IPS-20b (cell line): Measurements from ENCODE around the gene UGT1A9.

ENCODE experiments used
- H3K27ac ChIP-seq: one replicate; pipeline ENCODE4 v1.5.1; 2013; ENCODE audit warnings: low read length
- H3K27me3 ChIP-seq: 2 replicates; pipeline ENCODE4 v1.6.1; 2013; ENCODE audit warnings: mild to moderate bottlenecking, low read length, inconsistent platforms; ENCODE audit not compliant: insufficient read depth
- H3K36me3 ChIP-seq: 2 replicates; pipeline ENCODE4 v1.6.1; 2013; ENCODE audit warnings: low read depth, mild to moderate bottlenecking, inconsistent platforms, low read length, moderate library complexity; ENCODE audit not compliant: insufficient read depth
- H3K4me1 ChIP-seq: 2 replicates; pipeline ENCODE4 v1.6.1; 2013; ENCODE audit warnings: mild to moderate bottlenecking, control low read depth, inconsistent platforms, low read length, moderate library complexity; ENCODE audit not compliant: insufficient read depth
- H3K4me3 ChIP-seq: 2 replicates; pipeline ENCODE4 v1.5.1; 2013; ENCODE audit warnings: mild to moderate bottlenecking, low read length, inconsistent platforms
- H3K9ac ChIP-seq: 2 replicates; pipeline ENCODE4 v1.6.1; 2013; ENCODE audit warnings: low read depth, mild to moderate bottlenecking, inconsistent platforms, low read length, moderate library complexity
- H3K9me3 ChIP-seq: 2 replicates; pipeline ENCODE4 v1.6.1; 2013; ENCODE audit warnings: mild to moderate bottlenecking, low read depth, low read length, inconsistent platforms; ENCODE audit not compliant: insufficient read depth

Gene UGT1A9

DNA sequence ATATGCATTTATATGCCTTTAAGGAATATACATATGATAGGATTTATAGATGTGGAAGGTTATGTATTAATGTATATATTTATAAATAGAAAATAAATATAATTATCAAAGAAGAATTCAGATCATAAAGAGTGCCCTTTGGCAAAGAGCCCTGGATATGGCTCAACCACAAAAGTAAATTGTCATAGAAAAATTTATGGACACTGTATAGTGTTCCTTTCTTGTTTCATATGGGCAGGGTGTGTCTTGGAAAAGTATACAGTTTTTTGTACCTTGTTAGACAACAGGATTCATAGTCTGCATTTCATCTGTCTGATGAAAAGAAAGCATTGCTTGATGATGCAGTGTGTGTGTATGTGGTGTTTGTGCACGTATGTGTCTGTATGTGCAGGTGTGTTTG is 12.9 kb downstream of the UGT1A9 start:
- Histone ChIP-seq H3K4me1 (no peaks in the 10 kb centered on the region; the same call in 1 of the 2 replicates), H3K4me3 (no peak overlapping the region), H3K27me3 (no peaks in the 10 kb centered on the region), H3K36me3 (no peaks in the 10 kb centered on the region), H3K27ac (no peak overlapping the region), H3K9ac (no peak overlapping the region), H3K9me3 (no peaks in the 10 kb centered on the region)

DNA sequence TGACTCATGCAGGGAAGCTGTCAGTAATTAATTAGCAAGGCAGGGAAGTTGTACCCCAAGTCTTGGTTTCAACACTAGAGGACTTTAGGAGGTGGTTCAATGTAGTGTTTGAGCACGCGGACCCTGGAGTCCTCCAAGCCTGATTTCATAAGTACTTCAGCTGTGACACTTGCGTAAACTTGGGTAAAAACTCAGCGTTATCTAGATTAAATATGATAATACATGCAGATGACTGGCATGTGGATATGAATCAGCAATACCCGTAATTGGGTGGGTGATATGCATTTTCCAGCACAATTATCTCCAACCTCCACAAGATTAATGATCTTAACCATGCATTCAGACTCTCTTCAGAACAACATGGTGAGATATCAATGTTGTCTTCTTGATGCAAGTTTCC is 15.2 kb downstream of the UGT1A9 start:
- no peak overlapping the region for H3K4me3 ChIP-seq
- H3K27me3 ChIP-seq = no peaks in the 10 kb centered on the region
- peaks cover 3% of the 10 kb centered on the region; the same call in 1 of the 2 replicates for H3K4me1 ChIP-seq
- H3K9me3 ChIP-seq = no peaks in the 10 kb centered on the region
- no peaks in the 10 kb centered on the region for H3K36me3 ChIP-seq
- H3K27ac ChIP-seq = no peak overlapping the region
- H3K9ac ChIP-seq = no peak overlapping the region

DNA sequence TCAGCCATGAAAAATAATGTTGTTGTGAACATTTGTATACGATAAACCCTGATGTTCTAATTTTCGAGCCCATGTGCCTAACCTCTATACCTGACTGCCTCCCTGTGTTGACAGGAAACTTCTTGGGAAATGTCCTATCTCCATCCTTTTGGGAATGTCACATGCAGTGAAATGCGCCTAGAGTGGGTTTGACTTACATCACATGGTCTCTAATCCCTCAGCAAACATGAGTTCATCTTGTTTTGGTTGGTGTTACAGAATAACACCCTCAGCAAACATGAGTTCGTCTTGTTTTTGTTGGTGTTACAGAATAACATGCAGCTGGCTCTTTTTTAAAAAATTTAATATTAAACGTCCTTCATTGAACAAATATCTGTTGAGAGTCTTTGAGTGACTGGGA is 16.6 kb downstream of the UGT1A9 start:
- no peak overlapping the region for H3K9ac ChIP-seq
- no peak overlapping the region for H3K27ac ChIP-seq
- no peaks in the 10 kb centered on the region for H3K27me3 ChIP-seq
- H3K36me3 ChIP-seq = no peaks in the 10 kb centered on the region
- no peaks in the 10 kb centered on the region for H3K9me3 ChIP-seq
- peaks cover 3% of the 10 kb centered on the region; the same call in 1 of the 2 replicates for H3K4me1 ChIP-seq
- no peak overlapping the region for H3K4me3 ChIP-seq

DNA sequence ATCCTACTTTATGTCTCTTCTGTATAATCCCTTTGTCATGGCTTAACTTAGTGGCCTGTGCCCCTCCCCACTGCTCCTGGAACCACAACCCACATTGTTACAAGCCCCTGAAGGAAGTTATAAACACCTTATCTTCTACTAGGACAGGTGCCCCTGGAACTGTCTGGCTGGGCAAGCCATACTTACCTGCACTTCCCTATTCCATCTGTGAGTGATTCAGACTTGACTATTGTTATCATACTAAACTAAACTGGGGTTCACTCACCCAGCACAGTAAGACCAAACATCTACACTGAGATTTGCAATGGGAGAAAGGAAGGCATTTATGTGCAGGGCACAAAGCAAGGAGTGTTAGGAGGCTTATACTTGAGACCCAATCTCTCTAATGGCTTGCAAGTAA is 17.3 kb downstream of the UGT1A9 start:
- Histone ChIP-seq H3K4me1 (peaks cover 3% of the 10 kb centered on the region; the same call in 1 of the 2 replicates), H3K27ac (no peak overlapping the region), H3K27me3 (no peaks in the 10 kb centered on the region), H3K36me3 (no peaks in the 10 kb centered on the region), H3K9me3 (no peaks in the 10 kb centered on the region), H3K4me3 (no peak overlapping the region), H3K9ac (no peak overlapping the region)

DNA sequence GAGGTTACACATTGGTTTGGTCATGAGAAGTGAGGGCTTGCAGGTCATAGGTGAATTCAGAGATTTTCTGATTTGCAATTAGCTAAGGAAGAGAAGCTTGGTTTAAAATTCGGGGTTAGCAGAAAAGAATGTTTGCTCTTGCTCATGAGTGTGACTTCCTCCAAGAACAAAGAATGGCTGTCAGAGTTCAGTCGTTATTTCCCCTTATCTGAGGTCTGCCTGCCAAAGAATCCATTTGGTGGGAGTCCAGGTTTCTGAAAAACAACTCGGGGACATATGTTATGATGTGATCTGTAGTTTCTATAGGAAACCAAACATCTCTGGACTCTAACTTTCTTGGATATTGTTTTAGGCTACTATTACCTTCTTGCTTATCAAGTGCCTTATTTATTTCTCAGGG is 17.8 kb downstream of the UGT1A9 start:
- Histone ChIP-seq H3K36me3 (no peaks in the 10 kb centered on the region), H3K4me1 (peaks cover 3% of the 10 kb centered on the region; the same call in 1 of the 2 replicates), H3K4me3 (no peak overlapping the region), H3K27ac (no peak overlapping the region), H3K9ac (no peak overlapping the region), H3K9me3 (no peaks in the 10 kb centered on the region), H3K27me3 (no peaks in the 10 kb centered on the region)

DNA sequence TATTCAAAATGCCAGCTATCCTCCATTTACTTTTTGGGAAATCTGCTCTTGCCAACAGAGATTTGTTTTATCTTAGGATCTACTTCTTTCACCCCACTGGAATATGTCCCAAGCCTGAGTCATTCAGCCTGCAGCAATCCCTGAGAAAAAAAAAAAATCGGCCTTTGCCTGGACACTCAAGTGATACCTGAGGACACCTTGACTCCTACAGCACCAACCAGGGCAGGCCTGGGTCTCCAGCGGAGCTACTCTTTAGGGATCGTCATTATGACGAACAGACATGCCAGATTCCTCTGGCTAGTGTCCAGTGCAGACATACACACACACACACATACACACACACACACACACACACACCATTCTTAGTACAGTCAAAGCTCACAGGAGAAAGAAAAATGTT is 18.7 kb downstream of the UGT1A9 start:
- H3K4me3 ChIP-seq = no peak overlapping the region
- no peak overlapping the region for H3K9ac ChIP-seq
- H3K27me3 ChIP-seq = no peaks in the 10 kb centered on the region
- no peaks in the 10 kb centered on the region for H3K36me3 ChIP-seq
- H3K4me1 ChIP-seq = peaks cover 3% of the 10 kb centered on the region; the same call in 1 of the 2 replicates
- H3K27ac ChIP-seq = no peak overlapping the region
- no peaks in the 10 kb centered on the region for H3K9me3 ChIP-seq

DNA sequence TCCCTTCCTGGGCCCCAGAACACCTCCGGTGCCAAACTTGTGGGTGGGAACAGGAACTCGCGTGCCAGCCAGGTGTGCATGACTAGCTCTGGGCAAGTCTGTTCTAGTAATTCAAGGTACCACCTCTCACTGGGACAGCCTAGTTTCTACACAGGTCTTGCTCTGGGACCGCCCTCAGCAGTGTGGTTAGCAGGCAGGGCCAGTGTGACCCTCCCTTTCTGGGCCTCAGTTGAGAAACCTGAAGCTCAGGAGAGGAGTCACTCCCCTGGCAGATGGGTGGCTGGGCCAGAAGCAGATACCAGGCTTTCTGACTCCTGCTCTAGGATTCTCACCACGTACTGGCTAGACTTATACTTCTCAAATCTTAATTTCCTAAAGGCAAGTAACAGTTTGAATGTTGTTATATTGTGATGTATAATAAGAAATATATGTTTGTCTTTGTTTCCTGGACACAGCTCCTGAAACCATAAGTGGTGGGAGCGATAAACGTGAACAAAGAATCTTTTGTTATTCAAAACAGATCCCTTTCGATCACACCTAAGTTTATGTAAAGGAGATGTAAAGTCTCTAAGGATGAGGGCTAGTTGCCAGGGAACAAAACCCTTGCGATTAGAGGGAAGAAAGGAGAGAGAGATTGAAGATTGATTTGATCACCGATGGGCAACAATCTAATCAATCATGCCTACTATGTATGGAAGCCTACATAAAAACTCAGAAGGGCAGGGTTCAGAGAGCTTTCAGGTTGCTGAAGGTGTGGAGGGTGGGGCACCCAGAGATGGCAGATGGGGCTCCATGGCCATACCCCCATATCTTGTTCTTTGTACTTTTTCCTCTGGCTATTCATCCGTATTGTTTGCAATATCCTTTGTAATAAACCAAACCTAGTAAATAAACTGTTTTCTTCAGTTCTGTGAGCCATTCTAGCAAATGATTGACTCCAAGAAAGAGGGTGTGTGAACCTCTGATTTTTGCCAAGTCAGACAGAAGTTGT is 20.0 kb downstream of the UGT1A9 start:
- no peaks in the 10 kb centered on the region for H3K9me3 ChIP-seq
- no peak overlapping the region for H3K27ac ChIP-seq
- H3K27me3 ChIP-seq = no peaks in the 10 kb centered on the region
- no peak overlapping the region for H3K9ac ChIP-seq
- no peak overlapping the region for H3K4me3 ChIP-seq
- H3K36me3 ChIP-seq = no peaks in the 10 kb centered on the region
- H3K4me1 ChIP-seq = peaks cover 3% of the 10 kb centered on the region; the same call in 1 of the 2 replicates

DNA sequence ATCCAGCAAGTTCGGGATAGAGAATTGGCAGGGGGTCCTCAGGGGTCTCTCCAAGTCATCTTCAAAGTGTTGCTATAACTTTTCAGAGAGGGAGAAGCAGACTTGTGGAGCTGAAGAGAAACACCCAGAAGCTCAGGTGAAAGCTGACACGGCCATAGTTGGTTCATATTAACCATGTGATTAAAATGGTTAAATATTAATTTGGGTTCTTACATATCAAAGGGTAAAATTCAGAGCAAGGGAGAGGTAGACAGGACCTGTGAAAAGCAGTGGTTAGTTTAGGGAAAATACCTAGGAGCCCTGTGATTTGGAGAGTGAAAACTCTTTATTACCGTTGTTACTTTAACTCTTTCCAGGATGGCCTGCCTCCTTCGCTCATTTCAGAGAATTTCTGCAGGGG is 20.9 kb downstream of the UGT1A9 start, which contains the start of gene UGT1A6:
TSS of gene UGT1A6 (plus strand) at position 243 of the 400 bp plus-strand sequence. CDS start at position 358, 115 bp downstream.
- no peak within 1 kb of the TSS for H3K4me3 ChIP-seq
- H3K27me3 ChIP-seq = no peaks in the 10 kb centered on the region
- H3K36me3 ChIP-seq = no peaks in the 10 kb centered on the region
- no peaks in the 10 kb centered on the region for H3K9me3 ChIP-seq
- no peak within 1 kb of the TSS for H3K9ac ChIP-seq
- no peak within 1 kb of the TSS for H3K27ac ChIP-seq
- peaks cover 3% of the 10 kb centered on the region; the same call in 1 of the 2 replicates for H3K4me1 ChIP-seq

DNA sequence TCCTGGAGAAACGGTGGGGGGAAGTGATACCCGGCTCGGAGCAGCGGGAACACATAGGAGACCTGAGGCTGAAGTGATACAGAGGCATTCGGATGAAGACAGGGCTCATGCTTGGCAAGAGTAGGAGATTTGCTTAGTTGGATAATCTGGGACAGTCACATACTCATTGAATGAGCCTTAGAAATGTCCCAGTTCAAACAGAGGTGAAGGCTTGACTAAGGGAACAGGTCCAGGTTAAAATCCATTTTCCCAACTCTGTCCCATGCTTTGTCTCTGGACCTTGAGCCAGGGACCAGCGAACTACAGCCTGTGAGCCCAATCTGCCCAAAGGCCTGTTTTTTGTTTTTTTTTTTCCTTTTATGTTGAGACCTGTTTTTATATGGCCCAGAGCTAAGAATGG is 22.3 kb downstream of the UGT1A9 start:
- H3K27me3 ChIP-seq = no peaks in the 10 kb centered on the region
- H3K27ac ChIP-seq = no peak overlapping the region
- 0 out of 2 replicates have a peak, but pooled peaks cover 3% of the 10 kb centered on the region for H3K4me1 ChIP-seq
- H3K4me3 ChIP-seq = no peak overlapping the region
- no peaks in the 10 kb centered on the region for H3K9me3 ChIP-seq
- H3K9ac ChIP-seq = no peak overlapping the region
- no peaks in the 10 kb centered on the region for H3K36me3 ChIP-seq

DNA sequence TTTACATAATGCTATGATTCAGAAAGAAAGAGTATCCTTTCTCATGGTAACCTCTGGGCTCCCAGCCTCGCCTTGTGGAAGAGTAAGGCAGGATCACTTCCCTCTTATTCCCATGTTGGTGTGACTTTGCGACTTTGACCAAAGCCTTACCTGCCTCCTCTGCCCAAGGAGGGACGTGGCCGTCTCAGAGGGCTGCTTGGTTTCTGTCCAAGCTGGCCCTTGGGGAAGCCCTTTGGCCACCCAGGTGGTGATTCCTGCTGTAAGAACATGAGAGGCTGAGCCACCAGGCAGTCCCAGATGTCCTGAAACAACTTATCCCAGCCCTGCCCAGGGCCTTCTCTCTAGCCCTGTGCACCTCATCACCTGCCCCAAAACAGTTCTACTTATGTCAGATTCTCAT is 27.0 kb downstream of the UGT1A9 start:
- Histone ChIP-seq H3K4me1 (peaks cover 7% of the 10 kb centered on the region), H3K9me3 (no peaks in the 10 kb centered on the region), H3K9ac (no peak overlapping the region), H3K27me3 (no peaks in the 10 kb centered on the region), H3K27ac (no peak overlapping the region), H3K4me3 (no peak overlapping the region), H3K36me3 (no peaks in the 10 kb centered on the region)

DNA sequence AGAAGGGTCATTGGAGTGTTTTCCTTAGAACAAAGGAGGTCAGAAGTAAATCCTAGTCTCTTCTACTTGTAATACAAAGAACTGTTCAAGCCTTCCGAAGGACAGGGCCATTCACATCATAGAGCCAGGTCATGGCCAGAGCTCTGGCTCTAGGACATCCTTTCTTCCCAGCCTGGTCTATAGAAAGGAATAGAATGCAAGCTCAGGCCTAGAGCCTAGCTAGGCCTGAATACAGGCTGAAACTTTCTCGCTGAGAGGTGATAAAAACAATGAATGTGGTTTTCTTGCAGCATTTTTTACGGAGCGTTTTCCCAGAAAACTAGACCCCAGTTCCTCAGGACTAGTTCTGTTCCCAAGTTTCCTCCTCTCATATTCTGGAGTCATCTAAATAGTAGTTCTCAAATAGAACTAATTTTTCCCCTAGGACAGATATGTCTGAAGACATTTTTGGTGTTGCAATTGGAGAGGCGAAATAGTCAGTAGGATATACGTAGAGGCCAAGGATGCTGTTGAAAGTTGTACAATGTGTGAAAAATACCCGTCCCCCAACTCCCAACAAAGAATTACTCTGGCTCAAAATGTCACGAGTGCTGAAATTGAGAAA is 27.8 kb downstream of the UGT1A9 start:
- Histone ChIP-seq H3K27me3 (no peaks in the 10 kb centered on the region), H3K4me3 (no peak overlapping the region), H3K9me3 (no peaks in the 10 kb centered on the region), H3K9ac (peak overlapping the region; percentile 9; the same call in 1 of the 2 replicates), H3K36me3 (no peaks in the 10 kb centered on the region), H3K4me1 (peaks cover 7% of the 10 kb centered on the region), H3K27ac (peak overlapping the region; percentile 84)
